K562 (cell line): ENCODE results near the gene HMCES. TPM values are rescaled to one million over a fixed set of nuclear protein-coding genes. Genes with fewer than 3 reads are reported as not detected.

Experiments
- CEBPB ChIP-seq: fragments of 450-650 bp; IDR thresholded peaks from 2 replicates; pipeline ENCODE4 v1.6.1; 2016; ENCODE audit warnings: missing genetic modification characterization, missing compliant biosample characterization
- ETS2 ChIP-seq: IDR thresholded peaks from 2 replicates; pipeline ENCODE4 v1.6.1; 2016; ENCODE audit warnings: borderline replicate concordance, missing genetic modification characterization, mild to moderate bottlenecking, moderate library complexity, missing compliant biosample characterization; ENCODE audit not compliant: poor library complexity, severe bottlenecking
- EWSR1 ChIP-seq: fragments of 450-650 bp; IDR thresholded peaks from 2 replicates; pipeline ENCODE4 v1.6.1; 2018; ENCODE audit warnings: borderline replicate concordance, mild to moderate bottlenecking, low read depth, moderate library complexity; ENCODE audit not compliant: partially characterized antibody
- FIP1L1 ChIP-seq: fragments of 200-400 bp; formaldehyde crosslinking; IDR thresholded peaks from 2 replicates; pipeline ENCODE4 v1.6.1; 2018; ENCODE audit warnings: mild to moderate bottlenecking, low read depth, low read length; ENCODE audit not compliant: poor library complexity, severe bottlenecking
- HDAC1 ChIP-seq, 2 experiments: fragments of 450-650 bp; IDR thresholded peaks; 2 replicates each; pipeline ENCODE4 v1.6.1; 2016 to 2017; ENCODE audit warnings: inconsistent platforms in 1 of 2, mild to moderate bottlenecking in 1 of 2, moderate library complexity in 1 of 2
- HNRNPL ChIP-seq: fragments of 200-400 bp; formaldehyde crosslinking; IDR thresholded peaks from 2 replicates; pipeline ENCODE4 v1.6.1; 2017; ENCODE audit warnings: low read depth, mild to moderate bottlenecking, low read length
- IRF2 ChIP-seq: sonication (generic); formaldehyde crosslinking; IDR thresholded peaks from 2 replicates; pipeline ENCODE4 v1.8.1; 2022; ENCODE audit warnings: mild to moderate bottlenecking, missing genetic modification reagents
- LARP7 ChIP-seq: fragments of 450-650 bp; IDR thresholded peaks from 2 replicates; pipeline ENCODE4 v1.6.1; 2016
- RHOXF2B ChIP-seq: fragments of 250-450 bp; sonication (Bioruptor Pico); conservative IDR thresholded peaks from 2 replicates; pipeline ENCODE4 v1.5.1; 2021
- SIN3A ChIP-seq, 2 experiments: fragments of 150-350 bp in 1 of 2; IDR thresholded peaks; 2 replicates each; pipeline ENCODE4 v1.6.1; 2011 to 2016; ENCODE audit warnings: borderline replicate concordance in 2 of 2, low read depth in 2 of 2, low read length in 2 of 2, mild to moderate bottlenecking in 2 of 2, moderate library complexity in 2 of 2; ENCODE audit not compliant: control insufficient read depth in 1 of 2
- TCF7 ChIP-seq: sonication (generic); IDR thresholded peaks from 2 replicates; pipeline ENCODE4 v1.6.1; 2016; ENCODE audit warnings: antibody characterized with exemption, borderline replicate concordance
- XRCC3 ChIP-seq: fragments of 450-650 bp; IDR thresholded peaks from 2 replicates; pipeline ENCODE4 v1.6.1; 2017; ENCODE audit warnings: mild to moderate bottlenecking, moderate library complexity
- ZBED1 ChIP-seq: IDR thresholded peaks from 2 replicates; pipeline ENCODE4 v1.6.1; 2014
- ZBTB12 ChIP-seq: fragments of 250-450 bp; sonication (Bioruptor Pico); IDR thresholded peaks from 2 replicates; pipeline ENCODE4 v1.4.0; 2020
- ZC3H11A ChIP-seq: IDR thresholded peaks from 2 replicates; pipeline ENCODE4 v1.6.1; 2012; ENCODE audit warnings: low read depth, low read length, improper control_type of control experiment
- ZKSCAN3 ChIP-seq: fragments of 250-450 bp; sonication (Bioruptor Pico); IDR thresholded peaks from 2 replicates; pipeline ENCODE4 v1.4.0; 2020
- ZNF140 ChIP-seq: fragments of 250-450 bp; sonication (Bioruptor Pico); IDR thresholded peaks from 2 replicates; pipeline ENCODE4 v1.8.0; 2021; ENCODE audit warnings: moderate library complexity, mild to moderate bottlenecking, inconsistent platforms
- ZNF507 ChIP-seq: conservative IDR thresholded peaks from 2 replicates; pipeline ENCODE4 v1.6.1; 2017; ENCODE audit warnings: missing genetic modification characterization, missing compliant biosample characterization
- polyA plus RNA-seq, 8 experiments: library from polyadenylated mRNA; depleted of rRNA in 4 of 8; stranded (reverse) in 5 of 8; unstranded in 3 of 8; fragments of >200 nt; fragmentation: Nextera tagmentation in 2 of 8; fragmentation: Illumina TruSeq in 1 of 8; extraction: Ambion mirVana in 2 of 8; extraction: Trizol in 1 of 8; gene quantifications; 2 replicates each; pipeline versions ENCODE4 v1.2.1 to v1.2.3, GENCODE V29; 2011 to 2014; ENCODE audit warnings: inconsistent platforms in 1 of 8, missing spikeins in 1 of 8
- total RNA-seq, 7 experiments: library from RNA; depleted of rRNA in 6 of 7; stranded (reverse); fragments of >200 nt in 6 of 7; fragmentation: Illumina TruSeq in 2 of 7; extraction: Trizol in 2 of 7; gene quantifications; 2 replicates each; pipeline versions ENCODE4 v1.2.1 to v1.2.3, GENCODE V29; 2011 to 2021; ENCODE audit warnings: low replicate concordance in 1 of 7
- TF ChIP-seq, protein P1 (sequence below), 2 experiments: fragments of 150-350 bp in 1 of 2; IDR thresholded peaks; 2 replicates each; pipeline ENCODE4 v1.6.1; 2012 to 2016; ENCODE audit warnings: low read depth in 2 of 2, low read length in 2 of 2, mild to moderate bottlenecking in 1 of 2, moderate library complexity in 1 of 2
- TF ChIP-seq, protein P2 (sequence below): fragments of 450-650 bp; IDR thresholded peaks from 2 replicates; pipeline ENCODE4 v1.6.1; 2017; ENCODE audit warnings: antibody characterized with exemption, mild to moderate bottlenecking

HMCES gene
- total and polyA plus RNA-seq, 9 of the 15 experiments (the other 6 are each of a cell fraction or from before 2014, with no cell fraction given), result 18.8 to 45.3 (median 24.8) TPM

- TF ChIP-seq, protein P1, sequence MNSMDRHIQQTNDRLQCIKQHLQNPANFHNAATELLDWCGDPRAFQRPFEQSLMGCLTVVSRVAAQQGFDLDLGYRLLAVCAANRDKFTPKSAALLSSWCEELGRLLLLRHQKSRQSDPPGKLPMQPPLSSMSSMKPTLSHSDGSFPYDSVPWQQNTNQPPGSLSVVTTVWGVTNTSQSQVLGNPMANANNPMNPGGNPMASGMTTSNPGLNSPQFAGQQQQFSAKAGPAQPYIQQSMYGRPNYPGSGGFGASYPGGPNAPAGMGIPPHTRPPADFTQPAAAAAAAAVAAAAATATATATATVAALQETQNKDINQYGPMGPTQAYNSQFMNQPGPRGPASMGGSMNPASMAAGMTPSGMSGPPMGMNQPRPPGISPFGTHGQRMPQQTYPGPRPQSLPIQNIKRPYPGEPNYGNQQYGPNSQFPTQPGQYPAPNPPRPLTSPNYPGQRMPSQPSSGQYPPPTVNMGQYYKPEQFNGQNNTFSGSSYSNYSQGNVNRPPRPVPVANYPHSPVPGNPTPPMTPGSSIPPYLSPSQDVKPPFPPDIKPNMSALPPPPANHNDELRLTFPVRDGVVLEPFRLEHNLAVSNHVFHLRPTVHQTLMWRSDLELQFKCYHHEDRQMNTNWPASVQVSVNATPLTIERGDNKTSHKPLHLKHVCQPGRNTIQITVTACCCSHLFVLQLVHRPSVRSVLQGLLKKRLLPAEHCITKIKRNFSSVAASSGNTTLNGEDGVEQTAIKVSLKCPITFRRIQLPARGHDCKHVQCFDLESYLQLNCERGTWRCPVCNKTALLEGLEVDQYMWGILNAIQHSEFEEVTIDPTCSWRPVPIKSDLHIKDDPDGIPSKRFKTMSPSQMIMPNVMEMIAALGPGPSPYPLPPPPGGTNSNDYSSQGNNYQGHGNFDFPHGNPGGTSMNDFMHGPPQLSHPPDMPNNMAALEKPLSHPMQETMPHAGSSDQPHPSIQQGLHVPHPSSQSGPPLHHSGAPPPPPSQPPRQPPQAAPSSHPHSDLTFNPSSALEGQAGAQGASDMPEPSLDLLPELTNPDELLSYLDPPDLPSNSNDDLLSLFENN (IDR thresholded peaks at IDR 0.05; ENCODE audit: low read depth in 2 of 2, low read length in 2 of 2), result no peak
- TF ChIP-seq ZC3H11A, result no peak
- TF ChIP-seq HDAC1 (IDR thresholded peaks at IDR 0.05), result no peak
- TF ChIP-seq IRF2 (CRISPR knock-in tag), result no peak
- TF ChIP-seq ZBTB12 (CRISPR knock-in tag), result no peak
- TF ChIP-seq FIP1L1, result no peak
- TF ChIP-seq ZKSCAN3 (CRISPR knock-in tag), result no peak
- no peak for TF ChIP-seq XRCC3
- no peak for TF ChIP-seq ETS2 (tag)
- TF ChIP-seq HNRNPL, result no peak
- TF ChIP-seq EWSR1, result no peak
- TF ChIP-seq ZBED1, result 0 out of 2 replicates have a peak, but pooled peaks have one; percentile 9
- TF ChIP-seq CEBPB (tag), result 0 out of 2 replicates have a peak, but pooled peaks have one; percentile 28
- TF ChIP-seq ZNF140 (CRISPR knock-in tag), result no peak
- TF ChIP-seq SIN3A (IDR thresholded peaks at IDR 0.05; ENCODE audit: borderline replicate concordance in 2 of 2, control insufficient read depth in 1 of 2, low read depth in 2 of 2, low read length in 2 of 2), result peak in 1 of 2 experiments; percentile 91; a peak in 2 of 4 replicates
- no peak for TF ChIP-seq TCF7
- TF ChIP-seq LARP7, result no peak
- TF ChIP-seq, protein P2, sequence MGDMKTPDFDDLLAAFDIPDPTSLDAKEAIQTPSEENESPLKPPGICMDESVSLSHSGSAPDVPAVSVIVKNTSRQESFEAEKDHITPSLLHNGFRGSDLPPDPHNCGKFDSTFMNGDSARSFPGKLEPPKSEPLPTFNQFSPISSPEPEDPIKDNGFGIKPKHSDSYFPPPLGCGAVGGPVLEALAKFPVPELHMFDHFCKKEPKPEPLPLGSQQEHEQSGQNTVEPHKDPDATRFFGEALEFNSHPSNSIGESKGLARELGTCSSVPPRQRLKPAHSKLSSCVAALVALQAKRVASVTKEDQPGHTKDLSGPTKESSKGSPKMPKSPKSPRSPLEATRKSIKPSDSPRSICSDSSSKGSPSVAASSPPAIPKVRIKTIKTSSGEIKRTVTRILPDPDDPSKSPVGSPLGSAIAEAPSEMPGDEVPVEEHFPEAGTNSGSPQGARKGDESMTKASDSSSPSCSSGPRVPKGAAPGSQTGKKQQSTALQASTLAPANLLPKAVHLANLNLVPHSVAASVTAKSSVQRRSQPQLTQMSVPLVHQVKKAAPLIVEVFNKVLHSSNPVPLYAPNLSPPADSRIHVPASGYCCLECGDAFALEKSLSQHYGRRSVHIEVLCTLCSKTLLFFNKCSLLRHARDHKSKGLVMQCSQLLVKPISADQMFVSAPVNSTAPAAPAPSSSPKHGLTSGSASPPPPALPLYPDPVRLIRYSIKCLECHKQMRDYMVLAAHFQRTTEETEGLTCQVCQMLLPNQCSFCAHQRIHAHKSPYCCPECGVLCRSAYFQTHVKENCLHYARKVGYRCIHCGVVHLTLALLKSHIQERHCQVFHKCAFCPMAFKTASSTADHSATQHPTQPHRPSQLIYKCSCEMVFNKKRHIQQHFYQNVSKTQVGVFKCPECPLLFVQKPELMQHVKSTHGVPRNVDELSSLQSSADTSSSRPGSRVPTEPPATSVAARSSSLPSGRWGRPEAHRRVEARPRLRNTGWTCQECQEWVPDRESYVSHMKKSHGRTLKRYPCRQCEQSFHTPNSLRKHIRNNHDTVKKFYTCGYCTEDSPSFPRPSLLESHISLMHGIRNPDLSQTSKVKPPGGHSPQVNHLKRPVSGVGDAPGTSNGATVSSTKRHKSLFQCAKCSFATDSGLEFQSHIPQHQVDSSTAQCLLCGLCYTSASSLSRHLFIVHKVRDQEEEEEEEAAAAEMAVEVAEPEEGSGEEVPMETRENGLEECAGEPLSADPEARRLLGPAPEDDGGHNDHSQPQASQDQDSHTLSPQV, result no peak
- TF ChIP-seq RHOXF2B (CRISPR knock-in tag), result no peak
- no peak for TF ChIP-seq ZNF507
Measured at GRCh38 chr3:129313665-129314385, 35.2 kb downstream of the HMCES start (continued).
